NCI-H2227 treated with DMSO at 0.1 percent for 48 hours (cell line): Measurements from ENCODE around the gene GSTP1.
"Not testable (repeated sequence)": the region's sequence is repeated elsewhere in the genome, so short reads cannot be mapped to it uniquely, and the experiment has no call there.

ENCODE experiments used
- DNase-seq: peaks from one replicate; lab custom pipeline; 2025; lab: John Stamatoyannopoulos, UW

GSTP1 gene

DNA sequence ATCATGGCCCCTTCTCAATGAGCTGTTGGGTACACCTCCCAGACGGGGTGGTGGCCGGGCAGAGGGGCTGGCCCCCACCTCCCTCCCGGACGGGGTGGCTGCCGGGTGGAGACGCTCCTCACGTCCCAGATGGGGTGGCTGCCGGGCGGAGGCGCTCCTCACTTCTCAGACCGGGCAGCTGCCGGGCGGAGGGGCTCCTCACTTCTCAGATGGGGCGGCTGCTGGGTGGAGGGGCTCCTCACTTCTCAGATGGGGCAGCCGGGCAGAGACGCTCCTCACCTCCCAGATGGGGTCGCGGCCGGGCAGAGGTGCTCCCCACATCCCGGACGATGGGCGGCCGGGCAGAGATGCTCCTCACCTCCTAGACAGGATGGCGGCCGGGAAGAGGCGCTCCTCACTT is 14.4 kb downstream of the GSTP1 start:
- not testable (repeated sequence) for DNase-seq

DNA sequence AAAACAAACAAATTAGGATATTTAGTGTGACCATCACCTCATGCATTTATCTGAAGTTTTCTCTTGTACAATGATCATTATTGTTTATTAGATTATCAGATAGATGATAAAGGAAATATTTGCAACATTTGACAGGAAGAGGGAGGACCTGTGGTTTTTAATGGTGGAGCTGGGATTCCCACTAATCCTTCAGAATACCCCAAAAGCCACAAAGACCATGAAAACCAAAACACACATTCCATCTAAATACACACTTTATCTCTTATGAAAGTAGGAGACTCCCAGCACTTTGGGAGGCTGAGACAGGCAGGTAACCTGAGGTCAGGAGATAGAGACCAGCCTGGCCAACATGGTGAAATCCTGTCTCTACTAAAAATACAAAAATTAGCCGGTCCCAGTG is 15.5 kb downstream of the GSTP1 start:
- no peak for DNase-seq

DNA sequence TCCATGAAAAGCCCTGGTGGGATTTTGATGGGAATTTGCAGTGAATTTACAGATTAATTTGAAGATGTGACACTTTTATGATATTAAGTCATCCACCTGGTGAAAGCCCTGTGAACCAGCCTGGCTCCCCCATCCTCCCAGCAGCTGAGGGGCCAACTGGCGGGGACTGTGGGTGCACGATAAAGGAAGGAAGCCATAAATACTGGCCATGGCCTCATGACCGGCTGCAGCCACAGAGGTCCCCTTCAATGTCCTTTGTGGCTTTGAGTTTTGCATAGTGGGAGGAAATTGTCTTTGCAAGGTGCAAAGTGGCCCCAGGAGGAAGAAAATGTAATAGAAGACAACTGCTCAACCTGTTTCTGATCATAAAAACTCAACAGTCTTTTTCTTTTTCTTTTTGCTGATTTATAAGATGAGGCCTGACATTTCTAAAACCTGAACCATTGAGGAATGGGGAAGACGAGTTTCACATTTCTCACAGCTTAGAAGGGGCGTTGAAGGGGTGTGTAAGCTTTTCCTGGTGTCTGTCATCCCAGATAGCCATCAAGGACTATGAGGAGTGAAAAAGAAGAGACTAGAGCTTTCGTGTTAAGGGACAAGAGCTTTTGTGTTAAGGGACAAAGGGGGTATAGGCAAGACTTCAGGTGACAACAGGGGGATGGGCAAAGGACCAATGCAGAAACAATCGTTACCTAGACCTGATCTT is 16.9 kb downstream of the GSTP1 start:
- DNase-seq = no peak

DNA sequence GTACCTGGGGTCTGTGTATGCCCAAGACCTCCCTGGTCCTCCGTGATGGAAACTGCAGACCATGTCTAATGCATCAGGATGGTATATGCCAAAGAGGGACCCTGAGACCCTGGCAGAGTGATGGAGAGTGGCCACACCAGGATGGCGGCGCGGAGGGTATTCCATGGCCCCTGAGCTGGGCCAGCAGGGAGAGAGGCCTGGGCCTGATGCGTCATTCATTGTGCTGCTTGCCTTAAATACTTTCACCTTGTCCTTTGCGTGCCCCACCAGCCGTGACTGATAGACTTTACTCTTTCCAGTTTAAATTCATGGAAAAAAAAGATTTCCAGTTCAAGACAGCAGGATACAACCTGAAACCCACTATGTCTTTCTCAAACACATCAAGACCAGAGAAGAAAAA is 17.5 kb downstream of the GSTP1 start:
- no peak for DNase-seq

DNA sequence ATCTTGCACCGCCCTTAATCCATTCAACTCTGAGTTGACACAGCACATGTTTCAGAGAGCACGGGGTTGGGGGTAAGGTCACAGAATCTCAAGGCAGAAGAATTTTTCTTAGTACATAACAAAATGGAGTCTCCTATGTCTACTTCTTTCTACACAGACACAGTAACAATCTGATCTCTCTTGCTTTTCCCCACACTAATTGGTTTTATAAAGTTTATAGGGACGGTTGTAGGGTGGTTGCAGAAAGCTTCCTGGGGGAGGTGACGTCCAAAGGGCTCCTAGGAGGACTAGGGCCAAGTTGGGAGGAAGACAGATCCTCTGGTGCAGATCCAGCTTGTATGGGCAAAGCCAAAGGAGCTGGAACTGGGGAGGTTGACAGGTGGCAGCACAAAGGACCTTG is 20.5 kb downstream of the GSTP1 start:
- DNase-seq = not testable (repeated sequence)

DNA sequence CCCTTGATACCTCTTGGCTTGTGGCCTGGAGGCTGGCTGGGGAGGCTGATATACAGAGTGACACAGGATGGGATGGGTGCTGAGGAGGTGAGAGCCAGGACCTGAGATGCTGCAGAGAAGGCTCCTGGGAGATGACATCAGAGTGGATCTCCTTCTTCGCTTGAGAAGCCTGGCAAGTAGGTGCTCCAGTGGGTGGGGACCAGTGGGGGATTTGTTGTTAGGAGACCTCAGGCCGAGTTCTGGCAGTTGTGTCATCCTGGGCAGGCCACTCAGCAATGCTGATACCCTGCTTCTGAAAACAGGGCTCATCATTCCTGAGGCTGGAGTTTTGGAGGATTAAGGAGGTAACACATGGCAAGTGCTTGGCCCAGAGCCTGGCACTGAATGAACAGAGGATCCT is 21.2 kb downstream of the GSTP1 start:
- DNase-seq = no peak

DNA sequence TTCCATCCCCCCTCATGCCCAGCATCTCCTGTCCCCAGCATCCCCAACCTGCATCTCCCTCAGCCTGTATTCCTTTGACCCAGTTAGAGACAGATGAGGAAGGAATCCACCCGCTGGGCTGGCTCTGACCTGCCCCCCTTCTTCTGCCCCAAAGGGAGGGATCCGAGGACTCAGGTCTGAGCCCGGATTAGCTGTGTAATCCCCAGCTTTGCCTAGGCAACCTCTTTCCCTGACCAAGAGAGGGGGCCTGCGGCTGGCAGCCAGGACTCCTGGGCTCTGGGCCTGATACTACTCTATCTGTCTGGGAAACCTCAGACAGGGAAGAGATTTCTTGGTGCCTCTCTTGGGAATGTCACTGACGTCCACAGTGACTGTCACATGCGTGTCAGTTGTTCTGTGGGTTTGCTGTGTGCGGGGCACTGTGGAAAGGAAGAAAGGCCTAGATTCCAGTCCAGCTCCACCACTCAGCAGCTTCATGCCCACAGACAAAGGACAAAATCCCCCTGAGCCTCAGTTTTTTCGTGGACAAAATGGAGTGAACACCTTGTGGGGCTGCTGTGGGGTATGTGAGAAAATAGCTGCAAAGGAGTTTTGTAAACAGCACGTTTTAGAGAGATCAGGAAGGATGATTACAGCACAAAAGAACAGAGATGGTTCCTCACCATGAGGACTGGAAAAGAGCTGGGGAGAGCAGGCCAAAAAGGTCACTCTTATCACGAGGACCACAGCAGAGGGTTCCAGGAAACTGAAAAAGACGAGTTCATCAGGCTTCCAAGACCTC is 21.8 kb downstream of the GSTP1 start:
- DNase-seq = no peak

DNA sequence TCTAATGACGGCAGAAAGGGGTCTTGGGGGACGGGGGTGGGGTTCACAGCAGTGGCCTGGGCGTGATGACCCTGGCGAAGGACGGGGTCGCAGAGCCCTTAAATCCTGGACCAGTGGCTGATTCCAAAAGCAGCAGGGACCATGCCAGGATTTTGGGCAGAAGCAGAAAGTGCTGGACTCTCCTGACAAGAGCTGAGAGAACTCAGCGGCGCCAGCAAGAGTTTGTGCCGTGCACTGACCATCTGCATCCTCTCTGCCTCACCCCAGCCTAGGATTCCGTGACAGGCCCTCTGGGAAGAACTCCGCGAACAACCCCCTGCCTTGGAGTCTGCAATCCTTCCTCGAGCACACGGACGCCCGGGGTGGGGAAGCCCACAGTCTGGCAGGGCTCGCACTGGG is 22.5 kb downstream of the GSTP1 start:
- DNase-seq = no peak

DNA sequence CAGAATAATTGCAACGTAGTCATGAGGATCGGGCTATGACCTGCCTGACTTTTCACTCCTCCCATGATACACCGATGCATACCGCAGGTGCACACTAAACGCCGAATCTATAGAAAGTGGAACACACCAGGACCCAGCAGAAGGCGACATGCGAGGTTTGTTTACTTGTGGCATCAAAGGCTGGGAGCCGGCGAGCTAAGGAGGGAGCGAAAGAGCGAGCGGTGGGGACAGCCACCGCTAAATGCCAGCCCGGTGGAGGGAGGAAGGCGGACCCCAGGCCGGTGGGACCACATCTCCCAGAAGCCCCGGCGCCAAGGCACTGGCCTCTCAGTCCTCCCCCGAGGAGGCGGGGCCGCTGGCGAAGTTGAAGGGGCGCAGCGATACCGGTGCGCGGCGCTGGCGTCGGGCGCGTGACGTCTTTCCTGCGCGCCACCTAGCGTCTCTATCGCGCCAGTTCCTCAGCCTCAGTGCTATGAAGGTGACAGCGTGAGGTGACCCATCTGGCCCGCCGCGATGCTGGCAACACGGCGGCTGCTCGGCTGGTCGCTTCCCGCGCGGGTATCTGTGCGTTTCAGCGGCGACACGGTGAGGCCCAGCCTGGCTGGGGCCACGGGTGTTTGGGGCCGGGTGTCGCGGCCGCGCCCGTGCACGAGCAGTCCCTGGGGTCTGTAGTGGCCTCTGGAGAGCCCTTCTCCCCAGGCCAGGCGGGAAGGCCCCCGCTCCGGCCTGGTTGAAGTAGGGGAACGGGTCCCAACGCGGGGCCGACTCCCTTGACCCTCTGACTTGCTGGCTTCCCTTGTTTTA is 23.1 kb downstream of the GSTP1 start, which contains the start of gene NDUFV1:
Gene NDUFV1, plus strand, starts transcription at position 445 of the 804 bp plus-strand sequence. Its CDS starts 69 bp downstream, at position 514.
- peak; percentile 90 for DNase-seq

DNA sequence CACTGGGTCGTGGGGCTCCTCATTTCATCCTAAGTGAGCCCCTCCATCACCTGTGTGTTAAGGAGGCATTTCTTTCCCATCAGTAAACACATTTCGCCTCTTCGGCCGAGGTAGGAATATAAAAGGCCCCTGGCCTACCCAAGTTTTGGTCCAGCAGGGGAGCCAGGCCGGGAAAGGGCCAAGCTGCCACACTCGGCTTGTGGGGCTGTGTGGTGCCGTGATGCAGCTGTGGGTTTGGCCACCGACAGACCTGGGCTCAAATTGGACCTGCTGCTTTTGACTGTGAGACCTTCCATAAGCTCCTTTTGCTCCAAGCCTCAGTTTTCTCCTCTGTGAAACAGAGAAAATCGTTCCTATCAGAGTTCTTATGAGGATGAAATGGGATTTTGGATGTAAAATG is 23.9 kb downstream of the GSTP1 start:
- DNase-seq = no peak

DNA sequence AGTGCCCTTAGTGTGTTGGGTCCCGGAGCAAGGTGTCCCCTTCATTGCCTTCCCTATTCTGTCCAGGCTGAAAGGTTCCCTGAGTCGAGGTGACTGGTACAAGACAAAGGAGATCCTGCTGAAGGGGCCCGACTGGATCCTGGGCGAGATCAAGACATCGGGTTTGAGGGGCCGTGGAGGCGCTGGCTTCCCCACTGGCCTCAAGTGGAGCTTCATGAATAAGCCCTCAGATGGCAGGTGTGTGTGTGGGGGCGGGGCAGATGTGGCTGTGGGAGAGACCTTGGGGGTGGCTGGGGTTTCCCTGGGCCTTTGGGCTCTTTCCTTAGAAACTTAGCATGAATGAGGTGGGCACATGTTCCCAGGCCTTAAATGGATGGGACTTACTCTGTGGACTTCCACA is 24.9 kb downstream of the GSTP1 start:
- DNase-seq = no peak

DNA sequence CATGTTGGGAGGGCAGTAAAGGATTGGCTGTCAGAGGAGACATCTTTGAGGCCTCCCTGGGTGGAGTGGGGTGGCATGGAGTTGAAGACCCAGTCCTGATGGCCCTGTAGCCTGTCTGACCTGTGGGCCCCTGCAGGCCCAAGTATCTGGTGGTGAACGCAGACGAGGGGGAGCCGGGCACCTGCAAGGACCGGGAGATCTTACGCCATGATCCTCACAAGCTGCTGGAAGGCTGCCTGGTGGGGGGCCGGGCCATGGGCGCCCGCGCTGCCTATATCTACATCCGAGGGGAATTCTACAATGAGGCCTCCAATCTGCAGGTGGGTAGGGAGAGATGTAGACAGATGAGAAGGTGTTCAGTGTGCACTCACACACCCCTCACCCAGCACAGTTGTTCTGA is 25.7 kb downstream of the GSTP1 start:
- no peak for DNase-seq

DNA sequence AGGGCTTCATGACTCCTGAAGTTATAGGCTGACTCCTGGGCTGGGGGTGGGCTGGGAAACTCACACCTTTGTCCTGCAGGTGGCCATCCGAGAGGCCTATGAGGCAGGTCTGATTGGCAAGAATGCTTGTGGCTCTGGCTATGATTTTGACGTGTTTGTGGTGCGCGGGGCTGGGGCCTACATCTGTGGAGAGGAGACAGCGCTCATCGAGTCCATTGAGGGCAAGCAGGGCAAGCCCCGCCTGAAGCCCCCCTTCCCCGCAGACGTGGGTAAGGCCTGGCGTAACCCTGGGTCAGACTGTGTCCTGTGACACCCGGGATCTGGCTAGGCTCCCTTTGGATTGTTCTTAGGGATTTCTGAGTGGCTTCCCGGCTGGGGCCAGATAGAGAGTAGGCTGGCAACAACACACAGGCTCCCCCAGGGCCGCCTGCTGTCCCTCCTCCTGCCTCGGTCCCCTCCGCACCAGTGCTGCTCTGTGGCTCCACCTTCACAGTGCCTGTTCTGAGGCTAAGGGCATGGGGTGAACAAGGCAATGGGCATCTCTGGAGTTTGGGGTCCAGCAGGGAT is 26.8 kb downstream of the GSTP1 start:
- DNase-seq = no peak

DNA sequence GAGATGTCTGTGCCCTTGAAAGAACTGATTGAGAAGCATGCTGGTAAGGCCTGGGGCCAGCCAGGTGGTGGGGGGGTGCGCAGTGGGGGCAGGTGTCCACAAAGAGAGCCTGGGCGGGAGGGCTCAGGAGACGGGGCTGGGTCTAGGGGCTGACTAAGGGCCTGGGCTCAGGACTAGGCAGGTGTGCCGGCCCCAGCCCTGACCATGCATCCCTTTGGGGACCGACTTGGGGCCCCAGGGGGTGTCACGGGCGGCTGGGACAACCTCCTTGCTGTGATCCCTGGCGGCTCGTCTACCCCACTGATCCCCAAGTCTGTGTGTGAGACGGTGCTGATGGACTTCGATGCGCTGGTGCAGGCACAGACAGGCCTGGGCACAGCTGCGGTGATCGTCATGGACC is 27.6 kb downstream of the GSTP1 start:
- DNase-seq = no peak

DNA sequence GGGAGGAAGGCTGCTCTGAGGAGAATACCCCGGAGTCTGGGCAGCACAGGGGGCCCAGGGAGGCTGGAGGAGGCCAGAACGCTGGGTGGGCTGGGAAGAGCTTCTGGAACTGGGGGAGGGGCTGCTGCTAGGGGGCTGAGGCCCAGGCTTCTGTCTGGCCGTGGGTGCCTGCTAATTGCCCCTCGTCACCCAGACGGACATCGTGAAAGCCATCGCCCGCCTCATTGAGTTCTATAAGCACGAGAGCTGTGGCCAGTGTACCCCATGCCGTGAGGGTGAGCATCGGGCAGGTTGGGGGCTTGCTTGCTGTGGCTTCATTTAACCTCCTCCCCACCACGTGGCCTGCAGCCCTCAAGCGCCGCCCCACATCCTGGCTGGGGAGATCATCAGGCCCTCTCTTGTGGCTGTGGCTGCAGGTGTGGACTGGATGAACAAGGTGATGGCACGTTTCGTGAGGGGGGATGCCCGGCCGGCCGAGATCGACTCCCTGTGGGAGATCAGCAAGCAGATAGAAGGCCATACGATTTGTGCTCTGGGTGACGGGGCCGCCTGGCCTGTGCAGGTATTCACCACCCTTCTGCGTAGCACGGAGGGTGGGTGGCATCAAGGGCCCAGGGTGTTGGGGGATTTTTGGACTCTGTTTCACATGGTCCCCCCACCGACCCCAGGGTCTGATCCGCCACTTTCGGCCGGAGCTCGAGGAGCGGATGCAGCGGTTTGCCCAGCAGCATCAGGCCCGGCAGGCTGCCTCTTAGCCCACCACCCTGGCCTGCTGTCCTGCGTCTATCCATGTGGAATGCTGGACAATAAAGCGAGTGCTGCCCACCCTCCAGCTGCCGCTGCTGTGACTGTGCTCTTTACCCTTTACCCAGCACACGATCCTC is 28.3 kb downstream of the GSTP1 start:
- no peak for DNase-seq

DNA sequence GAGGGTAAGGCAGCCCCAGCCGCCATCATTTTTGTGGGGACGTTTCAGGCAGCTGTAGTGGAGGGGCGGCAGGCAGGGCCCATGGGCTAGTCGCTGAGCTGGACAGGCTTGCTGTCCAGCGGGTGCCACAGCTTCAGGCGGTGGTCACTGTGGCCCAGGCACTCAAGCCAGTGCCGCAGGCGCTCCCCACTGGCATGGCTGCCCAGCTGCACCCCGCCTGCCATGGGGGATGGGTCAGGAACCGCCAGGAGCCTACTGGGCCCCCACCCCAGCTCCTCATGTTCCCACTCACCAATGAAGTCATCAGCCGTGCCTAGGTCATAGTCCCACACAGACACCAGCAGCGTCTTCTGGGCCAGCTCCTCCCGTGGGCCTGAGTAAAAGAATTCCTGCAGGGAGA is 29.1 kb downstream of the GSTP1 start:
- DNase-seq = no peak

DNA sequence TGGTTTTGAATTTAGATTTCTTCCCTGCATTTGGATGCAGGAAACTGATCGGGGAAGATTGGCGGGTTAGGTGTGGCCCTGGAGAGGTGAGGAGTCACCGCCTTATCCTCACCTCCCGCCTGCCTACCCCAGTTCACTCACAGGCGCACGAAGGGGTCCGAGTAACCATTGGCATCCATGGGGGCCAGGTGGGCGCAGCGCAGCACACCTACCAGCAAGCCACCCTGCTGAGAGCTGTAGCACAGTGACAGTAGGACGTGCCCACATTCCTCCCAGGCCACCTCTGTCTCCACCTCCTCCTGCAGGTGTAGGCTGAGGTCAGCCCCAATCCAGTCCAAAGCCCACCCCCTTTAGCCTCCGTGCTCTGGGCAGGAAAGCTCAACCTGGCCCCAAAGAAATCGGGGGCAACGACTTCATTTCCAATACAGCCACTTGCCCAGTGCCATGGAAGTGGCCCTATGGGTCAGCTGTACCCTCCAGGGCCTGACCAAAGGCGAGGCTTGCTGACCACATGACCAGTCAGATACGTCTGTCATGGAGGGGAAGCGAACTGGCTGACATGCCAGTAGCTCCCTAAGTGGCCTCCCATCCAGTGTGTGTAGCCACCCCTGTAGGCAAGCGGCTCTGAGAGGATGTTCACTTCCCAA is 29.8 kb downstream of the GSTP1 start:
- no peak for DNase-seq

DNA sequence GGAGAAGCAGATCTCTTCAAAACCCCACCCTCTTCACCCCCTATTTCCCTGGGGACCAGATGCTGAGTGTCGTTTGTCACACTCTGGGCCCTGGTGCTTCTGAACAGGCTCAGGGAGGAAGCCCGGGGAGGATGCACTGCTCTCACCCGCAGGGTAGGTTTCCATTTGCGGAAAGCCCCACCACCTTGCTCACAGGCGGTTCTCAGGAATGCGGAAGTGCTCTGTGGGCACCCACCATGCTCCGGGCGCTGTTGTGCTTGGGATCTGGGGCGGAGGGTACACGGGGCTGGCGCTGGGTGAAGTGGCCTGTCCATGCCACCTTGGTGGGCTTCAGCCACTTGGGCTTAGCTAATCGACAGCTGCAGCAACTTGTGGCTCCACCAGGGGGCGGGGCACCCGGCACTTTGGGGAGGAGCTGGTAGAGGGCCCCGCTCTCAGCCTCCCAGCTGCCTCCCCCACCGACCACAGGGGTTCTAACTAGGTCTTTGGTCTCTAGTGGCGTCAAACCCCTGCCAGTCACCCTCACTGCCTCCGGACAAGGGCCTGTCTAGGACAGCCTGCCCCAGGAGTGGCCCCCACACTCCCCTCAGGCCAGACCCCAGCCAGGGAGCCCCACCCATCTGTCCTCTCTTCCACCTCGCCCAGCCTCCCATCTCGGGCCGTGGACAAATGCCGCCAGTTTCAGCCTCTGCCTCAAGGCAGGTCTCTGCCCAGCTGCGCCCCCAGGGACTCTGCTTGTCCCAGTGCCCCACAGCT is 30.5 kb downstream of the GSTP1 start:
- peak; percentile 5 for DNase-seq

DNA sequence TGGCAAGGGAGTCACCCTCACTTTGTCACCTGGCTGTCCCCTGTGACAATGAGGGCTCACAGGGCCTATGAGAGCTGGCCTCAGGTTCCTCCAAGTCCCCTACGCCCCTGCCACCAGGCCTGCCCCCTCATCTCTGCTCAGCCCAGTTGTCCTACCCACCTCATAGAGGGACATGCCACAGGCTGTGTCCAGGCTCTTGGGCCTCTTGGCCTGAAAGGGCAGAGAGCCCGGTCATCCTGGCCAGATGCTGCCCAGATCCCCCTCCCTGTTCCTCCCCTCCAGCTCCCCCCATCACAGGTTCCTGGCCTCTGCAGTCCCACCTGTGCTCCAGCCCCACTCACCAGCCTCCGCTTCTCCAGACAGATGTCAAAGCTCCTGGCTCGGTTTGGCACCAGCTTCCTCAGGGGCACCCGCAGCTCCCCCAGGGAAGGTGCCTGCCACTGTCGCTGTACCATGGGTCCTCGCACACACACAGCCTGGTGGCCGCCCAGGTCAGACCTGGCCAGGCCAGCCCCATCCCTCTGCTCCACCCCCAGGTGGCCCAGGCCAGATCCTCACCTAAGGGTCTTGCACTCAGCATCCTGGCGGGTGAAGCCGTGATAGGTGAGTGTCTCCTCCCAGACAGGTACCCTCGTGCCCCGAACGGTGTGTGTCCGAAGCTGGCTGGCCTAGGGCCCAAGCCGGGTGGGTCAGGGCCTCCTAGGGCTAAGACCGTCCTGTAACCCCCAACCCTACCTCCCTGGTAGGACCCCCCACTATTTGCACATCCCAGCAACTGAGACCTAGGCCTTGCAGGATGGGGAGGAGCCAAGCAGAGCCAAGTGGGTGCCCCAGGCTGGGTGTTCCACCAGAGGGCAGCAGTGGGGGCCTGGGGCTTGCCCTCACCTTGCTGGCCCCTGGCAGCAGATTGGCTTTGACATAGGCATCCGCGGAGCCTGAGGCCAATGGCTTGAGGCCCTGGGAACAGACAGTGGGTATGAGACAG is 31.4 kb downstream of the GSTP1 start:
- DNase-seq = no peak
